Thyroid gland (tissue), 4 donors: ENCODE data around the gene TROAP. TPM values are rescaled to one million over a fixed set of nuclear protein-coding genes. Genes with fewer than 3 reads are reported as not detected.

Experiments used
- DNase-seq, 2 donors: peaks; one replicate each; pipeline ENCODE4 v3.0.0-alpha.2; 2019
- H3K27ac ChIP-seq, 3 donors: fragments of 200-600 bp; sonication (generic); 1 replicate in 2 of 3; 2 replicates in 1 of 3; pipeline ENCODE4 v1.5.1; 2016 to 2019; ENCODE audit warnings: mild to moderate bottlenecking in 1 of 3, moderate library complexity in 1 of 3
- H3K27me3 ChIP-seq: fragments of 200-600 bp; sonication (generic); one replicate; pipeline ENCODE4 v1.5.1; 2019
- H3K36me3 ChIP-seq, 2 donors: fragments of 200-600 bp; sonication (generic); one replicate each; pipeline ENCODE4 v1.5.1; 2016 to 2019
- H3K4me1 ChIP-seq, 2 donors: fragments of 200-600 bp; sonication (generic); one replicate each; pipeline ENCODE4 v1.5.1; 2017 to 2019
- H3K4me3 ChIP-seq, 3 donors: fragments of 200-600 bp; sonication (generic); replicated peaks in 1 of 3; 1 replicate in 2 of 3; 2 replicates in 1 of 3; pipeline ENCODE4 v1.5.1; 2016; ENCODE audit warnings: mild to moderate bottlenecking in 1 of 3
- H3K9me3 ChIP-seq: fragments of 200-600 bp; sonication (generic); one replicate; pipeline ENCODE4 v1.5.1; 2017
- CTCF ChIP-seq, 6 experiments: fragments of 200-600 bp in 3 of 6; fragments of 450-650 bp in 3 of 6; sonication (generic) in 3 of 6; IDR thresholded peaks; one replicate each; pipeline ENCODE4 v1.5.1; 2016 to 2019; ENCODE audit warnings: antibody characterized with exemption in 6 of 6, mild to moderate bottlenecking in 2 of 6, inconsistent platforms in 1 of 6, moderate library complexity in 1 of 6
- POLR2A ChIP-seq, 2 donors: fragments of 450-650 bp; IDR thresholded peaks; one replicate each; pipeline ENCODE4 v1.6.1; 2017; ENCODE audit warnings: antibody characterized with exemption in 2 of 2, mild to moderate bottlenecking in 2 of 2, moderate library complexity in 1 of 2
- WGBS, 2 donors: methylation state at CpG; one replicate each; pipeline ENCODE4 v1.1.5; 2017; 5-methylcytosine and 5-hydroxymethylcytosine counted together
- intact Hi-C: fragments of 100-400 bp; cut with DNase I; formaldehyde crosslinking; loops from one replicate; pipeline ENCODE4 v1.15.1; 2023
- total RNA-seq, 4 donors: library from RNA; depleted of rRNA; stranded (reverse); fragments of >200 nt; gene quantifications; one replicate each; pipeline ENCODE4 v1.2.3, GENCODE V29; 2016

TROAP gene
- total RNA-seq, 4 donors from 2014 or later, result 0.56 to 2.6 (median 0.96) TPM; not detected in 1

GRCh38 chr12:49338830-49339463 lies 15.9 kb downstream of the TROAP start:
- Histone ChIP-seq H3K4me3 (no peak overlapping the region), H3K36me3 (no peaks in the 10 kb centered on the region), H3K27ac (no peak overlapping the region), H3K27me3 (peaks cover 7% of the 10 kb centered on the region), H3K4me1 (peaks cover 15 to 44% of the 10 kb centered on the region in 2 donors), H3K9me3 (no peaks in the 10 kb centered on the region)
- intact Hi-C loops, result no loop called here
- TF ChIP-seq POLR2A (IDR thresholded peaks at IDR 0.05) (no peak), CTCF (IDR thresholded peaks at IDR 0.05) (no peak)
- 67 to 78% methylated on average over 5 to 6 of the region's 6 CpGs for WGBS, 2 donors
- DNase-seq, result no peak

- Histone ChIP-seq H3K36me3 (no peaks in the 10 kb centered on the region), H3K4me1 (peaks cover 15 to 49% of the 10 kb centered on the region in 2 donors), H3K27ac (no peak overlapping the region), H3K27me3 (peaks cover 7% of the 10 kb centered on the region), H3K9me3 (no peaks in the 10 kb centered on the region), H3K4me3 (no peak overlapping the region)
- DNase-seq, result peak; percentile 58 to 73
- TF ChIP-seq POLR2A (IDR thresholded peaks at IDR 0.05) (no peak), CTCF (IDR thresholded peaks at IDR 0.05) (no peak)
- intact Hi-C loops, result no loop called here
- 26 to 28% methylated on average over 5 of the region's 5 CpGs for WGBS, 2 donors
Observed at GRCh38 chr12:49339464-49339861, 16.4 kb downstream of the TROAP start.

- no peak for TF ChIP-seq POLR2A (IDR thresholded peaks at IDR 0.05)
- Histone ChIP-seq H3K4me3 (no peak overlapping the region), H3K27me3 (peaks cover 7% of the 10 kb centered on the region), H3K36me3 (no peaks in the 10 kb centered on the region), H3K9me3 (no peaks in the 10 kb centered on the region), H3K4me1 (peaks cover 22 to 56% of the 10 kb centered on the region in 2 donors), H3K27ac (no peak overlapping the region)
- no peak for DNase-seq
- intact Hi-C loops, result no loop called here
- 81% methylated on average over 6 of the region's 6 CpGs for WGBS, 2 donors
Observed at GRCh38 chr12:49340095-49340870, 17.2 kb downstream of the TROAP start.

- Histone ChIP-seq H3K36me3 (no peaks in the 10 kb centered on the region), H3K4me1 (peaks cover 31 to 63% of the 10 kb centered on the region in 2 donors), H3K27ac (no peak overlapping the region), H3K4me3 (no peak overlapping the region), H3K27me3 (peaks cover 6% of the 10 kb centered on the region), H3K9me3 (no peaks in the 10 kb centered on the region)
- TF ChIP-seq CTCF (IDR thresholded peaks at IDR 0.05) (no peak), POLR2A (IDR thresholded peaks at IDR 0.05) (no peak)
- DNase-seq, result no peak
- intact Hi-C loops, result no loop called here
- WGBS, 2 donors, result 68 to 78% methylated on average over 13 to 14 of the region's 14 CpGs
Observed at GRCh38 chr12:49340971-49341776, 18.1 kb downstream of the TROAP start.

GRCh38 chr12:49341777-49342065 lies 18.7 kb downstream of the TROAP start:
- no peak overlapping the region for H3K27ac ChIP-seq
- H3K4me3 ChIP-seq, result no peak overlapping the region

More at GRCh38 chr12:49341777-49342065, 18.7 kb downstream of the TROAP start:
- peaks cover under 1% of the 10 kb centered on the region for H3K27me3 ChIP-seq
- H3K9me3 ChIP-seq, result no peaks in the 10 kb centered on the region
- H3K36me3 ChIP-seq, result no peaks in the 10 kb centered on the region
- TF ChIP-seq POLR2A (IDR thresholded peaks at IDR 0.05), result no peak
- no peak for TF ChIP-seq CTCF (IDR thresholded peaks at IDR 0.05)
- H3K4me1 ChIP-seq, result peaks cover 36 to 63% of the 10 kb centered on the region in 2 donors
- WGBS, 2 donors, result 47 to 58% methylated on average over 13 to 21 of the region's 21 CpGs
- no peak for DNase-seq
- intact Hi-C loops, result no loop called here
